GM23248 (cell line): Measurements from ENCODE around the gene RIC3.

Experiments
- EZH2 ChIP-seq: fragments of 200-600 bp; sonication (generic); IDR thresholded peaks from 2 replicates; pipeline ENCODE4 v1.6.1; 2018; ENCODE audit warnings: antibody characterized with exemption, mild to moderate bottlenecking; ENCODE audit not compliant: insufficient read depth, poor library complexity, severe bottlenecking
- EZH2phosphoT487 ChIP-seq: fragments of 200-600 bp; sonication (generic); IDR thresholded peaks from 2 replicates; pipeline ENCODE4 v1.6.1; 2018; ENCODE audit warnings: antibody characterized with exemption, moderate library complexity, mild to moderate bottlenecking, low read depth; ENCODE audit not compliant: insufficient read depth

DNA sequence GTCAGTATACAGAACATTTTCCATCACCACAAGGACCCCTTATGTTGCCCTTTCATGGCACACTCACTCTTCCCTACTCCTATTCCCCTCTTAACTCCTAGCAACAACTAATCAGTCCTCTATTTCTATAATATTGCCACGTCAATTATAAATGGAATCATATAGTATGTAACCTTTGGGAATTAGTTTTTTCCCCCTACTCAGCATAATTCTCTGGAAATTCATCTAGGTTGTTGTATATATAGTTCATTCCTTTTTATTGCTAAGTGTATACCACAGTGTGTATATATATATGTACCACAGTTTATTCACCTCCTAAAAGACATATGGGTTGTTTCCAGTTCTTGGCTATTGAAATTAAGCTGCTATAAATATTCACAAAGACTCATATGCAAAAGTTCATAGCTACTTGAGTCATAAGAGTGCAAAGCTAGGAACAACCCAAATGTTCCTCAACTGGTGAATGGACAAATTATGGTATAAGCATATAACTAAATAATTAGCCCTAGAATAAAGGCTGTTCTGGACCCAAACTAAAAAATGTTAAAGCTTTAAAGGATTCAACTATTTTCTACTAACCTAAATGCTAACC lies 46.6 kb downstream of the RIC3 start:
- TF ChIP-seq EZH2: no peak
- TF ChIP-seq EZH2phosphoT487: no peak
